HEK293 (cell line): Measurements from ENCODE around the gene PTPRR.
A peak's percentile ranks its signal among the peaks of the same experiment; 100 is the strongest.

Source experiments
- CTCF ChIA-PET: fragments of 350-600 bp; formaldehyde crosslinking; extraction: SDS; loops from one replicate; lab custom pipeline; 2021; ENCODE audit warnings: antibody characterized with exemption; lab: Yijun Ruan, JAX
- POLR2A ChIA-PET: fragments of 300-600 bp; formaldehyde crosslinking; extraction: SDS; loops from one replicate; lab custom pipeline; 2020; ENCODE audit warnings: antibody characterized with exemption, inconsistent platforms; lab: Yijun Ruan, JAX
- H3K27ac ChIP-seq: fragments of 200-500 bp; sonication (Bioruptor generic); 2 replicates; pipeline ENCODE4 v1.5.1; 2014; ENCODE audit warnings: low read depth, low read length, control low read depth, inconsistent platforms; ENCODE audit errors: extremely low read depth
- H3K36me3 ChIP-seq, 2 experiments: fragments of 200-500 bp in 1 of 2; sonication (Bioruptor generic) in 1 of 2; 1 replicate in 1 of 2; 2 replicates in 1 of 2; pipeline ENCODE4 v1.5.1; 2014 to 2017; ENCODE audit warnings: inconsistent platforms in 2 of 2, low read length in 2 of 2; ENCODE audit not compliant: control insufficient read depth in 2 of 2, insufficient read depth in 1 of 2
- H3K4me1 ChIP-seq: fragments of 200-500 bp; sonication (Bioruptor generic); 2 replicates; pipeline ENCODE4 v1.5.1; 2014; ENCODE audit warnings: mild to moderate bottlenecking, low read length, inconsistent platforms; ENCODE audit not compliant: control insufficient read depth, insufficient read depth
- H3K4me3 ChIP-seq: 2 replicates; pipeline ENCODE4 v1.5.1; 2011; ENCODE audit warnings: low read depth, mild to moderate bottlenecking, control low read depth, low read length, moderate library complexity
- H3K9me3 ChIP-seq: fragments of 200-500 bp; sonication (Bioruptor generic); 2 replicates; pipeline ENCODE4 v1.5.1; 2014; ENCODE audit warnings: low read depth, low read length, inconsistent platforms; ENCODE audit not compliant: control insufficient read depth, insufficient read depth
- FEZF1 ChIP-seq: fragments of 450-650 bp; formaldehyde crosslinking; IDR thresholded peaks from 2 replicates; pipeline ENCODE4 v1.5.1; 2016; ENCODE audit warnings: missing biosample characterization, missing genetic modification characterization
- KLF10 ChIP-seq: fragments of 450-650 bp; IDR thresholded peaks from 2 replicates; pipeline ENCODE4 v1.5.1; 2018; ENCODE audit warnings: missing biosample characterization, mild to moderate bottlenecking, missing genetic modification characterization
- OSR2 ChIP-seq: fragments of 450-650 bp; formaldehyde crosslinking; IDR thresholded peaks from 2 replicates; pipeline ENCODE4 v1.5.1; 2016; ENCODE audit warnings: missing biosample characterization, missing genetic modification characterization
- SP7 ChIP-seq: fragments of 450-650 bp; formaldehyde crosslinking; IDR thresholded peaks from 2 replicates; pipeline ENCODE4 v1.5.1; 2016; ENCODE audit warnings: missing biosample characterization, missing genetic modification characterization
- ZBTB20 ChIP-seq: fragments of 450-650 bp; formaldehyde crosslinking; IDR thresholded peaks from 2 replicates; pipeline ENCODE4 v1.5.1; 2016; ENCODE audit warnings: missing biosample characterization, missing genetic modification characterization
- ZBTB8A ChIP-seq: fragments of 450-650 bp; formaldehyde crosslinking; IDR thresholded peaks from 2 replicates; pipeline ENCODE4 v1.5.1; 2016; ENCODE audit warnings: missing biosample characterization, missing genetic modification characterization
- ZNF10 ChIP-seq: fragments of 450-650 bp; formaldehyde crosslinking; IDR thresholded peaks from 2 replicates; pipeline ENCODE4 v1.5.1; 2017; ENCODE audit warnings: missing biosample characterization, missing genetic modification characterization
- ZNF157 ChIP-seq: fragments of 450-650 bp; formaldehyde crosslinking; IDR thresholded peaks from 2 replicates; pipeline ENCODE4 v1.5.1; 2016; ENCODE audit warnings: missing biosample characterization, missing genetic modification characterization
- ZNF202 ChIP-seq: fragments of 450-650 bp; formaldehyde crosslinking; IDR thresholded peaks from 2 replicates; pipeline ENCODE4 v1.5.1; 2016; ENCODE audit warnings: missing biosample characterization, missing genetic modification characterization, borderline replicate concordance
- ZNF274 ChIP-seq, 2 experiments: fragments of 200-500 bp in 1 of 2; fragments of 450-650 bp in 1 of 2; sonication (Bioruptor generic) in 1 of 2; formaldehyde crosslinking in 1 of 2; IDR thresholded peaks; 2 replicates each; pipeline versions ENCODE4 v1.5.1 to v1.6.1; 2014 to 2016; ENCODE audit warnings: borderline replicate concordance in 1 of 2, inconsistent platforms in 1 of 2, low read length in 1 of 2, missing biosample characterization in 1 of 2, missing genetic modification characterization in 1 of 2
- ZNF664 ChIP-seq: fragments of 450-650 bp; formaldehyde crosslinking; IDR thresholded peaks from 2 replicates; pipeline ENCODE4 v1.5.1; 2016; ENCODE audit warnings: missing biosample characterization, missing genetic modification characterization
- ZNF707 ChIP-seq: fragments of 450-650 bp; formaldehyde crosslinking; IDR thresholded peaks from 2 replicates; pipeline ENCODE4 v1.5.1; 2016; ENCODE audit warnings: missing biosample characterization, missing genetic modification characterization
- ZNF76 ChIP-seq: fragments of 450-650 bp; formaldehyde crosslinking; IDR thresholded peaks from 2 replicates; pipeline ENCODE4; 2016; ENCODE audit warnings: low read depth, missing biosample characterization, missing genetic modification characterization, borderline replicate concordance
- TF ChIP-seq, protein P1 (sequence below): fragments of 450-650 bp; IDR thresholded peaks from 2 replicates; pipeline ENCODE4 v1.5.1; 2018; ENCODE audit warnings: missing biosample characterization, missing genetic modification characterization
- TF ChIP-seq, protein P2 (sequence below): fragments of 450-650 bp; formaldehyde crosslinking; IDR thresholded peaks from 2 replicates; pipeline ENCODE4 v1.5.1; 2016; ENCODE audit warnings: missing biosample characterization, missing genetic modification characterization
- TF ChIP-seq, protein P3 (sequence below): fragments of 450-650 bp; formaldehyde crosslinking; IDR thresholded peaks from 2 replicates; pipeline ENCODE4 v1.5.1; 2016; ENCODE audit warnings: missing biosample characterization, missing genetic modification characterization
- TF ChIP-seq, protein P4 (sequence below): fragments of 450-650 bp; formaldehyde crosslinking; IDR thresholded peaks from 2 replicates; pipeline ENCODE4 v1.5.1; 2016; ENCODE audit warnings: missing biosample characterization, missing genetic modification characterization, borderline replicate concordance
- TF ChIP-seq, protein P5 (sequence below): fragments of 450-650 bp; formaldehyde crosslinking; IDR thresholded peaks from 2 replicates; pipeline ENCODE4; 2016; ENCODE audit warnings: missing biosample characterization, missing genetic modification characterization
- TF ChIP-seq, protein P6 (sequence below): fragments of 450-650 bp; formaldehyde crosslinking; IDR thresholded peaks from 2 replicates; pipeline ENCODE4 v1.5.1; 2016; ENCODE audit warnings: missing biosample characterization, missing genetic modification characterization
- TF ChIP-seq, protein P7 (sequence below): fragments of 450-650 bp; formaldehyde crosslinking; IDR thresholded peaks from 2 replicates; pipeline ENCODE4 v1.5.1; 2016; ENCODE audit warnings: missing biosample characterization, missing genetic modification characterization

Gene PTPRR

DNA sequence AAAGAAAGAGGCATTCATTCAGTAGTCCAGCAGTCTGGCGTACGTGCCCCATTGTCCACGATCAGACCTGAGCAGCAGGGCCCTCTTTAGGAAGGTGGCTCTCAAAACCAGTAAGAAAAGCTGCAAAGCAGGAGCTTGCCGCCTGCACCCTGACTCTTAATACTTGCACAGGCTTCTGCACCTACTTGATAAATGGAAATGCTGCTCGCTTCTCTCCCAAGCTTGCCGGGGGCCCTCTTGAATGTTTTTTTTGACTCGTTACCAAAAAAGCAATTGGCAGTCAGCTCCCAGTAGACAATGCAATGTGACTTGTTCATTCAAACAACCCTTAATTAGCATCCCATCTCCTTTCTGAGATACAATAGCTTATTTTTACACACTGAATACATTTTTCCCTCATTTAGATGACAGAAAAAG lies 256.1 kb downstream of the PTPRR start:
- H3K4me1 ChIP-seq = peaks cover 17% of the 10 kb centered on the region
- POLR2A ChIA-PET = interaction anchor here (0.6 kb wide), 1 partner anchor 1306 kb away, joined by 4 read pairs; no protein-coding TSS in a partner anchor
- TF ChIP-seq, protein P1, sequence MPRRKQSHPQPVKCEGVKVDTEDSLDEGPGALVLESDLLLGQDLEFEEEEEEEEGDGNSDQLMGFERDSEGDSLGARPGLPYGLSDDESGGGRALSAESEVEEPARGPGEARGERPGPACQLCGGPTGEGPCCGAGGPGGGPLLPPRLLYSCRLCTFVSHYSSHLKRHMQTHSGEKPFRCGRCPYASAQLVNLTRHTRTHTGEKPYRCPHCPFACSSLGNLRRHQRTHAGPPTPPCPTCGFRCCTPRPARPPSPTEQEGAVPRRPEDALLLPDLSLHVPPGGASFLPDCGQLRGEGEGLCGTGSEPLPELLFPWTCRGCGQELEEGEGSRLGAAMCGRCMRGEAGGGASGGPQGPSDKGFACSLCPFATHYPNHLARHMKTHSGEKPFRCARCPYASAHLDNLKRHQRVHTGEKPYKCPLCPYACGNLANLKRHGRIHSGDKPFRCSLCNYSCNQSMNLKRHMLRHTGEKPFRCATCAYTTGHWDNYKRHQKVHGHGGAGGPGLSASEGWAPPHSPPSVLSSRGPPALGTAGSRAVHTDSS (tag by site-specific recombination) = no peak
- TF ChIP-seq ZBTB20 (tag by site-specific recombination) (0 out of 2 replicates have a peak, but pooled peaks have one; percentile 49), ZNF664 (tag by site-specific recombination) (peak; percentile 46), OSR2 (tag by site-specific recombination) (0 out of 2 replicates have a peak, but pooled peaks have one; percentile 39), ZBTB8A (no peak), SP7 (0 out of 2 replicates have a peak, but pooled peaks have one; percentile 15), ZNF274 (IDR thresholded peaks at IDR 0.05; ENCODE audit: low read length) (no peak), ZNF274 (tag by site-specific recombination; IDR thresholded peaks at IDR 0.05; ENCODE audit: borderline replicate concordance) (no peak), FEZF1 (tag by site-specific recombination) (0 out of 2 replicates have a peak, but pooled peaks have one; percentile 21)
- TF ChIP-seq, protein P2, sequence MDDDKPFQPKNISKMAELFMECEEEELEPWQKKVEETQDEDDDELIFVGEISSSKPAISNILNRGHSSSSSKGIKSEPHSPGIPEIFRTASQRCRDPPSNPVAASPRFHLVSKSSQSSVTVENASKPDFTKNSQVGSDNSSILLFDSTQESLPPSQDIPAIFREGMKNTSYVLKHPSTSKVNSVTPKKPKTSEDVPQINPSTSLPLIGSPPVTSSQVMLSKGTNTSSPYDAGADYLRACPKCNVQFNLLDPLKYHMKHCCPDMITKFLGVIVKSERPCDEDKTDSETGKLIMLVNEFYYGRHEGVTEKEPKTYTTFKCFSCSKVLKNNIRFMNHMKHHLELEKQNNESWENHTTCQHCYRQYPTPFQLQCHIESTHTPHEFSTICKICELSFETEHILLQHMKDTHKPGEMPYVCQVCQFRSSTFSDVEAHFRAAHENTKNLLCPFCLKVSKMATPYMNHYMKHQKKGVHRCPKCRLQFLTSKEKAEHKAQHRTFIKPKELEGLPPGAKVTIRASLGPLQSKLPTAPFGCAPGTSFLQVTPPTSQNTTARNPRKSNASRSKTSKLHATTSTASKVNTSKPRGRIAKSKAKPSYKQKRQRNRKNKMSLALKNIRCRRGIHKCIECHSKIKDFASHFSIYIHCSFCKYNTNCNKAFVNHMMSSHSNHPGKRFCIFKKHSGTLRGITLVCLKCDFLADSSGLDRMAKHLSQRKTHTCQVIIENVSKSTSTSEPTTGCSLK (tag by site-specific recombination) = no peak
- TF ChIP-seq, protein P3, sequence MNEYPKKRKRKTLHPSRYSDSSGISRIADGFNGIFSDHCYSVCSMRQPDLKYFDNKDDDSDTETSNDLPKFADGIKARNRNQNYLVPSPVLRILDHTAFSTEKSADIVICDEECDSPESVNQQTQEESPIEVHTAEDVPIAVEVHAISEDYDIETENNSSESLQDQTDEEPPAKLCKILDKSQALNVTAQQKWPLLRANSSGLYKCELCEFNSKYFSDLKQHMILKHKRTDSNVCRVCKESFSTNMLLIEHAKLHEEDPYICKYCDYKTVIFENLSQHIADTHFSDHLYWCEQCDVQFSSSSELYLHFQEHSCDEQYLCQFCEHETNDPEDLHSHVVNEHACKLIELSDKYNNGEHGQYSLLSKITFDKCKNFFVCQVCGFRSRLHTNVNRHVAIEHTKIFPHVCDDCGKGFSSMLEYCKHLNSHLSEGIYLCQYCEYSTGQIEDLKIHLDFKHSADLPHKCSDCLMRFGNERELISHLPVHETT = no peak
- TF ChIP-seq, protein P4, sequence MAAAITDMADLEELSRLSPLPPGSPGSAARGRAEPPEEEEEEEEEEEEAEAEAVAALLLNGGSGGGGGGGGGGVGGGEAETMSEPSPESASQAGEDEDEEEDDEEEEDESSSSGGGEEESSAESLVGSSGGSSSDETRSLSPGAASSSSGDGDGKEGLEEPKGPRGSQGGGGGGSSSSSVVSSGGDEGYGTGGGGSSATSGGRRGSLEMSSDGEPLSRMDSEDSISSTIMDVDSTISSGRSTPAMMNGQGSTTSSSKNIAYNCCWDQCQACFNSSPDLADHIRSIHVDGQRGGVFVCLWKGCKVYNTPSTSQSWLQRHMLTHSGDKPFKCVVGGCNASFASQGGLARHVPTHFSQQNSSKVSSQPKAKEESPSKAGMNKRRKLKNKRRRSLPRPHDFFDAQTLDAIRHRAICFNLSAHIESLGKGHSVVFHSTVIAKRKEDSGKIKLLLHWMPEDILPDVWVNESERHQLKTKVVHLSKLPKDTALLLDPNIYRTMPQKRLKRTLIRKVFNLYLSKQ (tag by site-specific recombination) = no peak
- TF ChIP-seq, all 188 proteins: peak for 5
- H3K27ac ChIP-seq = no peak overlapping the region
- H3K36me3 ChIP-seq = no peaks in the 10 kb centered on the region
- no peaks in the 10 kb centered on the region for H3K9me3 ChIP-seq
- H3K4me3 ChIP-seq = no peak overlapping the region; the same call in 1 of the 2 replicates
- CTCF ChIA-PET = interaction anchor here (0.6 to 0.7 kb wide), 2 partner anchors 63 to 77 kb away, joined by 3 to 4 read pairs; no protein-coding TSS in a partner anchor

DNA sequence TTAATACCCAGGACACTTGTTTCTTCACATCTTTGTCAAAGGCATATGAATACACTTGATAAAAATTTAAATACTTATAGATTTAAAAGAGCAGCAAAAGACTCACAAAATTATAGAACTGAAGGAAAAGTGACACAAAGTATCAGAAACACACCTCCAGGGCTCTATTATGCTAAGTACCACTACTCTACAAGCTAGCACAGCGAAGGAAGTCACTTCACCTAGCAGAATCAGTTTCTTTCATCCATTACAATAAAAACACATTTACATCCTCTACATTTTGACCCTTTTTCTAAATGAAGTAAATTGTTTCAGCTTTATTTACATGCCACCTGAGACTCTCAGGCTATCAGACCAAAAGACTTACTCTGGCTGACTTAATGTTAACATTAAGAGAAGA lies 256.7 kb downstream of the PTPRR start:
- H3K4me3 ChIP-seq = no peak overlapping the region
- no peaks in the 10 kb centered on the region for H3K9me3 ChIP-seq
- no peak overlapping the region for H3K27ac ChIP-seq
- no peak for TF ChIP-seq ZNF707 (tag by site-specific recombination)
- TF ChIP-seq ZNF157 (tag by site-specific recombination) = no peak
- TF ChIP-seq, protein P5, sequence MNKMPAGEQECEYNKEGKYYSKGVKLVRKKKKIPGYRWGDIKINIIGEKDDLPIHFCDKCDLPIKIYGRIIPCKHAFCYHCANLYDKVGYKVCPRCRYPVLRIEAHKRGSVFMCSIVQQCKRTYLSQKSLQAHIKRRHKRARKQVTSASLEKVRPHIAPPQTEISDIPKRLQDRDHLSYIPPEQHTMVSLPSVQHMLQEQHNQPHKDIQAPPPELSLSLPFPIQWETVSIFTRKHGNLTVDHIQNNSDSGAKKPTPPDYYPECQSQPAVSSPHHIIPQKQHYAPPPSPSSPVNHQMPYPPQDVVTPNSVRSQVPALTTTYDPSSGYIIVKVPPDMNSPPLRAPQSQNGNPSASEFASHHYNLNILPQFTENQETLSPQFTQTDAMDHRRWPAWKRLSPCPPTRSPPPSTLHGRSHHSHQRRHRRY (tag by site-specific recombination) = no peak
- TF ChIP-seq ZNF76 (tag by site-specific recombination) = no peak
- TF ChIP-seq KLF10 (tag by site-specific recombination) = no peak
- no peak for TF ChIP-seq ZNF202
- TF ChIP-seq, protein P6, sequence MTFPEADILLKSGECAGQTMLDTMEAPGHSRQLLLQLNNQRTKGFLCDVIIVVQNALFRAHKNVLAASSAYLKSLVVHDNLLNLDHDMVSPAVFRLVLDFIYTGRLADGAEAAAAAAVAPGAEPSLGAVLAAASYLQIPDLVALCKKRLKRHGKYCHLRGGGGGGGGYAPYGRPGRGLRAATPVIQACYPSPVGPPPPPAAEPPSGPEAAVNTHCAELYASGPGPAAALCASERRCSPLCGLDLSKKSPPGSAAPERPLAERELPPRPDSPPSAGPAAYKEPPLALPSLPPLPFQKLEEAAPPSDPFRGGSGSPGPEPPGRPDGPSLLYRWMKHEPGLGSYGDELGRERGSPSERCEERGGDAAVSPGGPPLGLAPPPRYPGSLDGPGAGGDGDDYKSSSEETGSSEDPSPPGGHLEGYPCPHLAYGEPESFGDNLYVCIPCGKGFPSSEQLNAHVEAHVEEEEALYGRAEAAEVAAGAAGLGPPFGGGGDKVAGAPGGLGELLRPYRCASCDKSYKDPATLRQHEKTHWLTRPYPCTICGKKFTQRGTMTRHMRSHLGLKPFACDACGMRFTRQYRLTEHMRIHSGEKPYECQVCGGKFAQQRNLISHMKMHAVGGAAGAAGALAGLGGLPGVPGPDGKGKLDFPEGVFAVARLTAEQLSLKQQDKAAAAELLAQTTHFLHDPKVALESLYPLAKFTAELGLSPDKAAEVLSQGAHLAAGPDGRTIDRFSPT (tag by site-specific recombination) = no peak
- TF ChIP-seq, protein P1 (tag by site-specific recombination) = no peak
- no peak for TF ChIP-seq ZNF10 (tag by site-specific recombination)
- TF ChIP-seq, protein P7, sequence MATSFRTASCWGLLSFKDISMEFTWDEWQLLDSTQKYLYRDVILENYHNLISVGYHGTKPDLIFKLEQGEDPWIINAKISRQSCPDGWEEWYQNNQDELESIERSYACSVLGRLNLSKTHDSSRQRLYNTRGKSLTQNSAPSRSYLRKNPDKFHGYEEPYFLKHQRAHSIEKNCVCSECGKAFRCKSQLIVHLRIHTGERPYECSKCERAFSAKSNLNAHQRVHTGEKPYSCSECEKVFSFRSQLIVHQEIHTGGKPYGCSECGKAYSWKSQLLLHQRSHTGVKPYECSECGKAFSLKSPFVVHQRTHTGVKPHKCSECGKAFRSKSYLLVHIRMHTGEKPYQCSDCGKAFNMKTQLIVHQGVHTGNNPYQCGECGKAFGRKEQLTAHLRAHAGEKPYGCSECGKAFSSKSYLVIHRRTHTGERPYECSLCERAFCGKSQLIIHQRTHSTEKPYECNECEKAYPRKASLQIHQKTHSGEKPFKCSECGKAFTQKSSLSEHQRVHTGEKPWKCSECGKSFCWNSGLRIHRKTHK (tag by site-specific recombination) = no peak
- ChIA-PET POLR2A (no interaction called here), CTCF (interaction anchor here (0.6 kb wide), 1 partner anchor 78 kb away, joined by 3 read pairs; no protein-coding TSS in a partner anchor)
- H3K36me3 ChIP-seq = no peaks in the 10 kb centered on the region
- H3K4me1 ChIP-seq = peaks cover 17% of the 10 kb centered on the region
